K562 (cell line): ENCODE data around the gene ARHGEF17. TPM values are rescaled to one million over a fixed set of nuclear protein-coding genes. Genes with fewer than 3 reads are reported as not detected.

Source experiments
- DIDO1 ChIP-seq: fragments of 450-650 bp; IDR thresholded peaks from 2 replicates; pipeline ENCODE4 v1.6.1; 2016; ENCODE audit warnings: low read depth, missing biosample characterization, missing genetic modification characterization
- EZH2 ChIP-seq: IDR thresholded peaks from 2 replicates; pipeline ENCODE4 v1.6.1; 2012; ENCODE audit warnings: low read depth, mild to moderate bottlenecking, inconsistent platforms, low read length, borderline replicate concordance
- FOXK1 ChIP-seq: sonication (generic); formaldehyde crosslinking; IDR thresholded peaks from 2 replicates; pipeline ENCODE4 v1.8.0; 2022; ENCODE audit warnings: missing genetic modification reagents, mild to moderate bottlenecking, borderline replicate concordance
- GTF2A2 ChIP-seq: IDR thresholded peaks from 2 replicates; pipeline ENCODE4 v1.6.1; 2016; ENCODE audit warnings: mild to moderate bottlenecking, missing genetic modification characterization, missing compliant biosample characterization
- KLF1 ChIP-seq: fragments of 450-650 bp; IDR thresholded peaks from 2 replicates; pipeline ENCODE4 v1.6.1; 2016; ENCODE audit warnings: missing genetic modification characterization, missing compliant biosample characterization
- KLF6 ChIP-seq: fragments of 250-450 bp; sonication (Bioruptor Pico); IDR thresholded peaks from 2 replicates; pipeline ENCODE4 v1.4.0; 2020; ENCODE audit warnings: mild to moderate bottlenecking, moderate library complexity, borderline replicate concordance
- LEF1 ChIP-seq: fragments of 450-650 bp; IDR thresholded peaks from 2 replicates; pipeline ENCODE4 v1.6.1; 2016; ENCODE audit warnings: mild to moderate bottlenecking
- NCOR1 ChIP-seq: fragments of 450-650 bp; IDR thresholded peaks from 2 replicates; pipeline ENCODE4 v1.6.1; 2016; ENCODE audit warnings: mild to moderate bottlenecking, moderate library complexity
- NRF1 ChIP-seq, 2 experiments: fragments of 450-650 bp; IDR thresholded peaks in 1 of 2; conservative IDR thresholded peaks in 1 of 2; 2 replicates each; pipeline ENCODE4 v1.6.1; 2014; ENCODE audit warnings: mild to moderate bottlenecking in 2 of 2
- RBM14 ChIP-seq: fragments of 200-400 bp; formaldehyde crosslinking; IDR thresholded peaks from 2 replicates; pipeline ENCODE4 v1.6.1; 2018; ENCODE audit warnings: low read depth, mild to moderate bottlenecking, low read length, moderate library complexity, borderline replicate concordance; ENCODE audit not compliant: insufficient read depth
- RFX1 ChIP-seq: fragments of 450-650 bp; IDR thresholded peaks from 2 replicates; pipeline ENCODE4 v1.6.1; 2016; ENCODE audit warnings: mild to moderate bottlenecking, moderate library complexity
- SOX6 ChIP-seq: fragments of 450-650 bp; IDR thresholded peaks from 2 replicates; pipeline ENCODE4 v1.6.1; 2014; ENCODE audit warnings: mild to moderate bottlenecking
- TBL1XR1 ChIP-seq, 2 experiments: IDR thresholded peaks; 2 replicates each; pipeline ENCODE4 v1.6.1; 2012; ENCODE audit warnings: improper control_type of control experiment in 2 of 2, low read length in 2 of 2, mild to moderate bottlenecking in 1 of 2
- XRCC5 ChIP-seq: fragments of 200-400 bp; formaldehyde crosslinking; IDR thresholded peaks from 2 replicates; pipeline ENCODE4 v1.6.1; 2017; ENCODE audit warnings: low read depth, mild to moderate bottlenecking, low read length
- ZNF134 ChIP-seq: fragments of 250-450 bp; sonication (Bioruptor Pico); conservative IDR thresholded peaks from 2 replicates; pipeline ENCODE4 v1.4.0; 2020
- ZNF398 ChIP-seq: fragments of 250-450 bp; sonication (Bioruptor Pico); IDR thresholded peaks from 2 replicates; pipeline ENCODE4 v1.8.0; 2021; ENCODE audit warnings: moderate library complexity, mild to moderate bottlenecking, inconsistent platforms
- ZNF436 ChIP-seq: fragments of 250-450, 450-650 bp; sonication (Bioruptor Pico); formaldehyde crosslinking; IDR thresholded peaks from 2 replicates; pipeline ENCODE4 v1.7.0; 2020; ENCODE audit warnings: mild to moderate bottlenecking
- ZNF609 ChIP-seq: sonication (generic); formaldehyde crosslinking; IDR thresholded peaks from 2 replicates; pipeline ENCODE4 v1.8.1; 2023; ENCODE audit warnings: missing genetic modification reagents, mild to moderate bottlenecking, borderline replicate concordance
- polyA plus RNA-seq, 8 experiments: library from polyadenylated mRNA; depleted of rRNA in 4 of 8; stranded (reverse) in 5 of 8; unstranded in 3 of 8; fragments of >200 nt; fragmentation: Nextera tagmentation in 2 of 8; fragmentation: Illumina TruSeq in 1 of 8; extraction: Ambion mirVana in 2 of 8; extraction: Trizol in 1 of 8; gene quantifications; 2 replicates each; pipeline versions ENCODE4 v1.2.1 to v1.2.3, GENCODE V29; 2011 to 2014; ENCODE audit warnings: inconsistent platforms in 1 of 8, missing spikeins in 1 of 8
- total RNA-seq, 7 experiments: library from RNA; depleted of rRNA in 6 of 7; stranded (reverse); fragments of >200 nt in 6 of 7; fragmentation: Illumina TruSeq in 2 of 7; extraction: Trizol in 2 of 7; gene quantifications; 2 replicates each; pipeline versions ENCODE4 v1.2.1 to v1.2.3, GENCODE V29; 2011 to 2021; ENCODE audit warnings: low replicate concordance in 1 of 7
- TF ChIP-seq, protein P1 (sequence below): sonication (generic); formaldehyde crosslinking; IDR thresholded peaks from 2 replicates; pipeline ENCODE4 v1.8.0; 2023; ENCODE audit warnings: mild to moderate bottlenecking, missing genetic modification reagents

The ARHGEF17 gene
- total and polyA plus RNA-seq, 9 of the 15 experiments (the other 6 are each of a cell fraction or from before 2014, with no cell fraction given): 0.04 to 0.68 (median 0.10) TPM; not detected in 2

DNA sequence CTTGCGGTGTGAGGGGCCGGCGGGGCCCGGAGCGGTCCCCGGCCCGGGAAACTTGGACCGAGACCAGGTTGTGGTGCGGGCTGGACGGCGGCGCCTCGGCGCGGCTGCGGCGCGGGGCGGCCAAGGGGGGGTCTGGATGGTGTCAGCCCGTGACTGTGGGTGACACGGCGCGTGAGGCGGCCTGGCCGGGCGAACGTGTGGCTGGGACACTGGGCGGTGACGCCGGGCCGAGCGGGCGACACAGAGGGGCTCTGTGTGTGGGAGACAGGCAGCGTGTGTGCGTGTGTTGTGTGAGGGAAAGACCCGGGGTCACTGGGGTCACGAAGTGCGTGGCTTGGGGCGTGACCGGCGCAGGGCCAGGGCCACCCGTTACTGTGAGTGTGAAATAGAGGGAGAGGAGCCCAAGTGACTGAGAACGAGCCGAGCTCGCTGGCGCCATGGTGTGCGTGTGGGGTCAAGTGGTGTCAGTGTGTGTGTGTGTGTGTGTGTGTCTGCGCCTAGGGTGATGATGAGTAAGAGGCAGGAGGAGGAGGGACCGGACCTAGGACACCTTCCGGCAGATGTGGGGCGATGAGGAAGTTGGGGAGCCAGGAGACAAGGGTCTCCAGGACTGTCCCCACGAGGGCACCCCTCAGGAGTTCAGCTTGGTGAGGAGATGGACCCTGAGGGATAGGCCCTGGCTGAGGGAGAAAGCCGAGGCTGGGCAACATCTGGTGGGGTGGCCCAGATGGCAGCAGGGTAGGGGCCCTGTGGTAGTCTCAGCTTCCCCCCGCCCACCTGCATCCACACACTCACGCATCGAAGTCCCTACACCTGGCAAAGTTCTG is 68.9 kb downstream of the ARHGEF17 start (continued):
- 0 out of 2 replicates have a peak, but pooled peaks have one; percentile 72 for TF ChIP-seq ZNF609 (CRISPR knock-in tag)
- TF ChIP-seq LEF1: 0 out of 2 replicates have a peak, but pooled peaks have one; percentile 39
- TF ChIP-seq ZNF134 (CRISPR knock-in tag): no peak
- TF ChIP-seq, protein P1, sequence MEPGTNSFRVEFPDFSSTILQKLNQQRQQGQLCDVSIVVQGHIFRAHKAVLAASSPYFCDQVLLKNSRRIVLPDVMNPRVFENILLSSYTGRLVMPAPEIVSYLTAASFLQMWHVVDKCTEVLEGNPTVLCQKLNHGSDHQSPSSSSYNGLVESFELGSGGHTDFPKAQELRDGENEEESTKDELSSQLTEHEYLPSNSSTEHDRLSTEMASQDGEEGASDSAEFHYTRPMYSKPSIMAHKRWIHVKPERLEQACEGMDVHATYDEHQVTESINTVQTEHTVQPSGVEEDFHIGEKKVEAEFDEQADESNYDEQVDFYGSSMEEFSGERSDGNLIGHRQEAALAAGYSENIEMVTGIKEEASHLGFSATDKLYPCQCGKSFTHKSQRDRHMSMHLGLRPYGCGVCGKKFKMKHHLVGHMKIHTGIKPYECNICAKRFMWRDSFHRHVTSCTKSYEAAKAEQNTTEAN: no peak
- no peak for TF ChIP-seq EZH2
- peak; percentile 29 to 56; a peak in 2 of 4 replicates for TF ChIP-seq NRF1 (conservative IDR thresholded peaks at IDR 0.05 in 1 of 2, IDR thresholded peaks at IDR 0.05 in 1 of 2)
- TF ChIP-seq GTF2A2 (tag): no peak
- TF ChIP-seq ZNF436: no peak
- no peak for TF ChIP-seq XRCC5
- no peak for TF ChIP-seq ZNF398 (CRISPR knock-in tag)
- no peak for TF ChIP-seq KLF6
- TF ChIP-seq TBL1XR1 (IDR thresholded peaks at IDR 0.05; ENCODE audit: low read length in 2 of 2): 0 out of 4 replicates have a peak, but pooled peaks of 1 of the 2 experiments have one; percentile 28
- peak; percentile 35; the same call in 1 of the 2 replicates for TF ChIP-seq KLF1 (tag)
- 0 out of 2 replicates have a peak, but pooled peaks have one; percentile 28 for TF ChIP-seq NCOR1
- no peak for TF ChIP-seq RFX1
- 0 out of 2 replicates have a peak, but pooled peaks have one; percentile 23 for TF ChIP-seq SOX6
- peak; percentile 40; the same call in 1 of the 2 replicates for TF ChIP-seq DIDO1 (tag)
- TF ChIP-seq FOXK1 (CRISPR knock-in tag): peak; percentile 81; the same call in 1 of the 2 replicates
- TF ChIP-seq RBM14: 0 out of 2 replicates have a peak, but pooled peaks have one; percentile 31
